Hepatocyte (in vitro differentiated cells): ENCODE measurements around the gene PPM1A. TPM values are rescaled to one million over a fixed set of nuclear protein-coding genes. Genes with fewer than 3 reads are reported as not detected.
A peak's percentile ranks its signal among the peaks of the same experiment; 100 is the strongest.

ENCODE experiments used
- DNase-seq: peaks from one replicate; pipeline ENCODE4 v3.0.0-alpha.2; 2016; ENCODE audit warnings: low spot score
- H2AFZ ChIP-seq: fragments of 200-600 bp; sonication (generic); 2 replicates; pipeline ENCODE4 v1.6.0; 2016; ENCODE audit warnings: antibody characterized with exemption, mild to moderate bottlenecking
- H3K27ac ChIP-seq: fragments of 200-600 bp; sonication (generic); 2 replicates; pipeline ENCODE4 v1.5.1; 2016; ENCODE audit warnings: mild to moderate bottlenecking
- H3K27me3 ChIP-seq: fragments of 200-600 bp; sonication (generic); 2 replicates; pipeline ENCODE4 v1.6.1; 2016
- H3K36me3 ChIP-seq: fragments of 200-600 bp; sonication (generic); replicated peaks from 2 replicates; pipeline ENCODE4 v1.5.1; 2016; ENCODE audit warnings: low read depth; ENCODE audit not compliant: insufficient read depth
- H3K4me1 ChIP-seq: fragments of 200-600 bp; sonication (generic); 2 replicates; pipeline ENCODE4 v1.5.1; 2016; ENCODE audit warnings: mild to moderate bottlenecking, moderate library complexity; ENCODE audit not compliant: insufficient read depth
- H3K4me2 ChIP-seq: fragments of 200-600 bp; sonication (generic); 2 replicates; pipeline ENCODE4 v1.6.0; 2016
- H3K4me3 ChIP-seq: fragments of 200-600 bp; sonication (generic); 2 replicates; pipeline ENCODE4 v1.5.1; 2016; ENCODE audit warnings: mild to moderate bottlenecking
- H3K79me2 ChIP-seq: fragments of 200-600 bp; sonication (generic); 2 replicates; pipeline ENCODE4 v1.6.0; 2017; ENCODE audit warnings: mild to moderate bottlenecking
- H3K9me2 ChIP-seq: fragments of 200-600 bp; sonication (generic); replicated peaks from 2 replicates; pipeline ENCODE4 v1.6.0; 2017; ENCODE audit warnings: mild to moderate bottlenecking; ENCODE audit not compliant: insufficient read depth
- H3K9me3 ChIP-seq: fragments of 200-600 bp; sonication (generic); 2 replicates; pipeline ENCODE4 v1.5.1; 2016; ENCODE audit warnings: low read depth, mild to moderate bottlenecking
- H4K20me1 ChIP-seq: fragments of 200-600 bp; sonication (generic); 2 replicates; pipeline ENCODE4 v1.6.0; 2016; ENCODE audit warnings: mild to moderate bottlenecking; ENCODE audit not compliant: insufficient read depth, poor library complexity, severe bottlenecking
- CTCF ChIP-seq: fragments of 200-600 bp; sonication (generic); IDR thresholded peaks from 2 replicates; pipeline ENCODE4 v1.5.1; 2016; ENCODE audit warnings: antibody characterized with exemption, mild to moderate bottlenecking; ENCODE audit not compliant: poor library complexity
- EZH2 ChIP-seq: fragments of 200-600 bp; sonication (generic); IDR thresholded peaks from 2 replicates; pipeline ENCODE4 v1.6.1; 2016; ENCODE audit warnings: antibody characterized with exemption, mild to moderate bottlenecking, borderline replicate concordance
- EZH2phosphoT487 ChIP-seq: fragments of 200-600 bp; sonication (generic); IDR thresholded peaks from one replicate; pipeline ENCODE4 v1.6.1; 2018; ENCODE audit warnings: antibody characterized with exemption, mild to moderate bottlenecking, low read depth, moderate library complexity; ENCODE audit not compliant: unreplicated experiment, severe bottlenecking
- WGBS: methylation state at CpG from one replicate; pipeline ENCODE4 v1.1.6; 2016; ENCODE audit warnings: low lambda C conversion rate; ENCODE audit errors: missing lambda C conversion rate; 5-methylcytosine and 5-hydroxymethylcytosine counted together
- polyA plus RNA-seq: library from polyadenylated mRNA; unstranded; fragments of >200 nt; fragmentation: Nextera tagmentation; extraction: Ambion mirVana; gene quantifications from 2 replicates; pipeline ENCODE4 v1.2.1, GENCODE V29; 2016
- total RNA-seq: library from RNA; depleted of rRNA; stranded (reverse); fragments of >200 nt; gene quantifications from 2 replicates; pipeline ENCODE4 v1.2.3, GENCODE V29; 2014

The PPM1A gene
- total and polyA plus RNA-seq, 2 experiments from 2014 or later, result 24.2 to 41.7 TPM

- Histone ChIP-seq H3K4me3 (no peak overlapping the region), H4K20me1 (peaks cover 80% of the 10 kb centered on the region), H2AFZ (no peak overlapping the region), H3K79me2 (peaks cover 86% of the 10 kb centered on the region), H3K36me3 (no peaks in the 10 kb centered on the region), H3K4me2 (peak overlapping the region; percentile 56), H3K4me1 (peaks cover 28% of the 10 kb centered on the region), H3K9me2 (no peaks in the 10 kb centered on the region), H3K27ac (no peak overlapping the region), H3K27me3 (no peaks in the 10 kb centered on the region), H3K9me3 (no peaks in the 10 kb centered on the region)
- DNase-seq, result no peak
- WGBS, result 73% methylated on average over 3 of the region's 3 CpGs
- TF ChIP-seq EZH2, result no peak
- TF ChIP-seq EZH2phosphoT487, result no peak
- no peak for TF ChIP-seq CTCF
Observed at GRCh38 chr14:60253649-60254048, 4.6 kb downstream of the PPM1A start.

- H3K79me2 ChIP-seq, result peaks cover 91% of the 10 kb centered on the region
- H2AFZ ChIP-seq, result no peak overlapping the region
- H3K27me3 ChIP-seq, result no peaks in the 10 kb centered on the region
- no peak overlapping the region for H3K27ac ChIP-seq
- H3K9me2 ChIP-seq, result no peaks in the 10 kb centered on the region
- peaks cover 85% of the 10 kb centered on the region for H4K20me1 ChIP-seq
- TF ChIP-seq EZH2phosphoT487 (no peak), EZH2 (no peak), CTCF (no peak)
- H3K4me2 ChIP-seq, result peak overlapping the region; percentile 56
- no peaks in the 10 kb centered on the region for H3K9me3 ChIP-seq
- no peak overlapping the region for H3K4me3 ChIP-seq
- no peaks in the 10 kb centered on the region for H3K36me3 ChIP-seq
- H3K4me1 ChIP-seq, result peaks cover 28% of the 10 kb centered on the region
- DNase-seq, result peak; percentile 35
- 53% methylated on average over 1 of the region's 1 CpG for WGBS
Observed at GRCh38 chr14:60254176-60254575, 5.2 kb downstream of the PPM1A start.

DNA sequence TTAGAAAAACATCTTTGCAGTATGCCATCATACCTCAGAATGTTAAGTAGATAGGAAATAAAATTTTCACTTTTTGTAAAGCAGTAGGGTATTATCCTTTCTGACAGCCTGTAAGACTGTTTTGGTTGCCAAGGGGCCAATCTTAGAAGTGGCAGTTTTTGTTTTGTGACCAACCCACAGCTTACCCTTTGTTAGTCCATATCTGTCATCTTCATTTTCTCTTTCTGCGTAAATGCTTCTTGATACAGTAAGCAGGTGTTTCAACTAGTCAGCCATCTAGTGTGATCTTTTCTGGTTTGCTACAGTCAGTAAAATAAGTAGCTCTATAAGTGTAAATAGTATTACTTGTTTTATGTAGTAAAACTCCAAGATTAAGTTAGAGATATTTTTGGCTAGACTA is 8.8 kb downstream of the PPM1A start:
- no peak overlapping the region for H3K4me3 ChIP-seq
- H3K9me3 ChIP-seq, result no peaks in the 10 kb centered on the region
- peaks cover 85% of the 10 kb centered on the region for H4K20me1 ChIP-seq
- H3K4me1 ChIP-seq, result peaks cover 13% of the 10 kb centered on the region
- no peaks in the 10 kb centered on the region for H3K27me3 ChIP-seq
- DNase-seq, result no peak
- WGBS, result 96% methylated on average over 1 of the region's 1 CpG
- H2AFZ ChIP-seq, result no peak overlapping the region
- no peak overlapping the region for H3K4me2 ChIP-seq
- no peaks in the 10 kb centered on the region for H3K9me2 ChIP-seq
- H3K79me2 ChIP-seq, result peaks cover 97% of the 10 kb centered on the region
- TF ChIP-seq CTCF (no peak), EZH2phosphoT487 (no peak), EZH2 (no peak)
- no peaks in the 10 kb centered on the region for H3K36me3 ChIP-seq
- no peak overlapping the region for H3K27ac ChIP-seq

DNA sequence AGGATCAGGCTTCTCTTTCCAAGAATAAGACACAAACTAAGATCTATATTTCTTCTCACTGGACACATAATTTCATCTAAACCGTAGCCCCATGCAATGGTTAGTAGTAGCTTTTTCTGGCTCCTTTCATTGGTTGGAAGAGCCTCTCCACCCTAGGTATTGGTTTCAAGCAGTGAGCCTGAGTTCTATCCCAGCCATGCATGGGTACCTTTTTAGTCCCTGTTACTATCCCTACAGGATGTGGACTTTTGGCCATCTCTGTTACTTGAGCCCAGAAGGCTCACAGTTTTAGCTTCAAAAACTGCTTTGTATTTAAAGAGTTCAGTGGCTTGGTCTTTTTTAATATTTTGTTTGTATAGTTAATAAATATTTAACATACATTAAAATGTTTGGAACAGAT is 16.1 kb downstream of the PPM1A start:
- 97% methylated on average over 1 of the region's 1 CpG for WGBS
- no peak for DNase-seq
- peaks cover 11% of the 10 kb centered on the region for H3K9me3 ChIP-seq
- no peak overlapping the region for H3K27ac ChIP-seq
- no peaks in the 10 kb centered on the region for H3K27me3 ChIP-seq
- H3K9me2 ChIP-seq, result no peaks in the 10 kb centered on the region
- H3K4me3 ChIP-seq, result no peak overlapping the region
- peaks cover 29% of the 10 kb centered on the region for H4K20me1 ChIP-seq
- TF ChIP-seq EZH2 (no peak), EZH2phosphoT487 (no peak), CTCF (no peak)
- no peak overlapping the region for H3K4me2 ChIP-seq
- H2AFZ ChIP-seq, result no peak overlapping the region
- peaks cover 4% of the 10 kb centered on the region for H3K4me1 ChIP-seq
- H3K36me3 ChIP-seq, result no peaks in the 10 kb centered on the region
- peaks cover 100% of the 10 kb centered on the region for H3K79me2 ChIP-seq
